Activated CD8-positive, alpha-beta memory T cell treated with anti-CD3 and anti-CD28 coated beads for 1 hour (primary cell): Measurements from ENCODE around the gene FGR.
A peak's percentile ranks its signal among the peaks of the same experiment; 100 is the strongest.

Source experiments
- DNase-seq, 2 donors: peaks; one replicate each; pipeline ENCODE4 v3.0.0-alpha.2; 2020; ENCODE audit warnings: low read depth in 1 of 2; ENCODE audit errors: extremely low read depth in 1 of 2

FGR gene

DNA sequence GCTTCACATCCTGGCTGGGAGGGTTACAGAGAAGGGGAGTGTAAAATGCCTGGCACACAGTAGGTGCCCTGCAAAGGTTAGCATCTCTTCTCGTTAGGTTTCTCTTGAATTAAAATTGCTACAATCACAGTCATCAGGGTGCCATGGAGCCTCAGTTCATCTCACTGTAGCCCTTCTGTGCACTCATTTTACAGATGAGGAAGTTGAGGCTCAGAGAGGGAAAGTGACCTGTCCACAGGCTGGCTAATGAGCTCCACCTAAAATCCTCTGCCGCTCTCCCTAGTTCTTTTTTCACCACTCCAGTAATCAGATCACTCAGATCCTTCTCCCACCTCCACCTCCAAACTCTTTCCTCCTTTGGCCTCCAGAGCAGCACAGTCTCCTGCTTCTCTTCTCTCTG lies 17.6 kb downstream of the FGR start:
- no peak for DNase-seq

DNA sequence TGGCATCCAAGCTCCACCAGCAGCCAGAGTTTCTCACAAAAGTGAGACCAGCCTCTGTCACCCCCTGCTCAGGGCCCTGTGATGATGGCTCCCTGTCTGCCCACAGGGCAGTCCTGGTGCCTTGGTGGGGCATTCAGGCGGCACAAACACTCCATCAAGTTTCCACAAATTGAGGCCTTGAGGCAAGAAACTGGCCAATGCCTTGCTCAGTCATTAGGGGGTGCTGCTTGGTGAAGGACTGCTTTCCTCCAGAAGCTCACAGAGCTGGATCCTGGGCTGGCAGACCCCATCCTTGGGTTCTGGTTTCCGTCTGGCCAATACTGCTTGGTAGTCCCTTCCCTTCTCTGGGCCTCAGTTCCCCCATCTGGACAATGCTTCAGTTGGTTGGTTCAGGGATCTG lies 18.5 kb downstream of the FGR start:
- no peak for DNase-seq

DNA sequence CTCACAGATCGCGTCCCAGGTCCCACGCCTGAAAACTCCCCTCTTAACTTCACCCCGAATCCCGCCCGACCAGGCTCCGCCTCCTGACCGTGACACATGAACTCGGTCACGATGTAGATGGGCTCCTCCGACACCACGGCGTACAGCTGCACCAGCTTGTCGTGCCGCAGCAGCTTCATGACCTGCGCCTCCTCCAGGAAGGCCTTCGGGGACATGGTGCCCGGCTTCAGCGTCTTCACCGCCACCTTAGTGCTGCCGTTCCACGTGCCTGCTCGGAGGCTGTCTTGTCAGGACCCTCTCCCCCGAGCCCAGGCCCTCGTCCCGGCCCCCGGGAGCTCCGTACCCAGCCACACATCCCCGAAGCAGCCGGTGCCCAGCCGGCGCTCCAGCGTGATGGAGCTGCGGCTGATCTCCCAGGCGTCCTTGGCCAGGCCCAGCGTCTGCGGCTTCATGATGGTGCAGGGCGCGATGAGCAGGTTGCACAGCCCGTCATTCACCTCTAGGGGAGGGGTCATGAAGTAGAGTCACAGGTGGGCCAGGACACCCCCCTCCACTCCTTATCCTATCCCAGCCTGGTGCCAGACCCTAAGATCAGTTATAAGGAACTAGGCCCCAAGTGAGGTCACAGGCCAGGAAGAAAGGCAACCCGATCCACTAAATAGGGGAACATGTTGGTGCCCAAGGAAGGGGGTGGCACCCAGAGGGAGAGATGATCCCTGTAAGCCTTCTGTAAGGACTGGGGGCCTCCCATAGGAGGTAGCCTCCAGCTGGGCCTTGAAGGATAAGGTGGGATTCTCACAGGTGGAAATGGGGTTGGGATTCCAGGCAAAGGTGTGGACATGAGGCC lies 19.4 kb downstream of the FGR start:
- no peak for DNase-seq

DNA sequence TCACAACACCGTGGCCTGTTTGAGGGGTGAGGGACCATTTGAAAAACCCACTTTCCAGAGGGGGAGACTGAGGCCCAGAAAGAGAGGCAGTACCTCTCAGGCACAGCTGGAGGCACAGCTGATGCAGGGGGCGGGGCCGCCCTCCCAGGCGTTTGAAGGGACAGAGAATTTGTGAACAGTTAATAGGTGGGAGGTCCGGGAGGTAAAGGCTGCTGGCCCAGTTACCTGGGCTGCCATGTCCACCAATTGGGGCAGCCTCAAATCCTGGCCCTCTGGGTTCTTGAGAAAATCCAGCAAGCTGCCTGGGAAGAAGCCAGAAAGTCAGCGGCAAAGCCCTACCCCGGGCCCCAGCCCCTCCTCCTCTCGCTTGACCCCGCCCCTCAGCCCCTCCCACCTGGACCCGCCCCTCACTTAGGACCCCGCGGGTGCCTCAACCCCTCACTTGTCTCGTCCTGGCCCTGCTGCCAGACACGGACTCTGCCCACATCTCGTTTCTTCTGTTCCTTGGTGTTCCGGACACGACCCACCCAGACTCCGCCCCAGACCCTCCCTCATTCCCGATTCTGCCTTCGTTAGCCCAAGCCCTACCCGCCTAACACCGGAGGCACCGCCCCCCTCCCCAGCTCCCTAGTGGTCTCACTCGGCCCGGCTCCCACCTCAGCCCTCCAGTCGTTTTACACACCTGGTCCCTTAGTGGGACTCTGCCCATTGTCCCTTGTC lies 20.2 kb downstream of the FGR start:
- DNase-seq, result no peak

DNA sequence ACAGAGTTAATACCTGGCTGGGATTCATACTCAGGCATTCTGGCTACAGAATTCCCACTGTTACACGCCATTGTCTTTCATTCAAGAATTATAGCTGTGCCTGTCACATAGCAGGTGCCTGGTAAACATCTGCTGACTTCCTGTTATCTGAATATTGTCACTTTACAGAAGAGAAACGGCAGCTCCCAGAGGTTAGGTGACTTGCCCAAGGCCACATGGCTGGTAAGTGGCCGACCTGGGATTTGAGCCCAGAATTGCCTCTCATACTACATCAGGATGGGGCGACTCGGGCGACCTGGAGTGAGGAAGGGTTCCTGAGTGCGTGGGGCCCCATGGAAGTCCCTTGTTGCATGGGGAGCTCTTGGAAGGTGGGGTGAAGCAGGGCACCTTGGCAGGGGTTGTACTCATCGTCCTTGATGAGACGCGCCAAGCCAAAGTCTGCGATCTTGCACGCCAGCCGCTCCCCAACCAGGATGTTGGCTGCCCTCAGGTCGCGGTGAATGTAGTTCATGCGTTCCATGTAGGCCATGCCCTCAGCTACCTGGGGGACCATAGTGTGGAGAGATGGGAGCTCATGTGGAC lies 20.9 kb downstream of the FGR start:
- DNase-seq, result no peak

DNA sequence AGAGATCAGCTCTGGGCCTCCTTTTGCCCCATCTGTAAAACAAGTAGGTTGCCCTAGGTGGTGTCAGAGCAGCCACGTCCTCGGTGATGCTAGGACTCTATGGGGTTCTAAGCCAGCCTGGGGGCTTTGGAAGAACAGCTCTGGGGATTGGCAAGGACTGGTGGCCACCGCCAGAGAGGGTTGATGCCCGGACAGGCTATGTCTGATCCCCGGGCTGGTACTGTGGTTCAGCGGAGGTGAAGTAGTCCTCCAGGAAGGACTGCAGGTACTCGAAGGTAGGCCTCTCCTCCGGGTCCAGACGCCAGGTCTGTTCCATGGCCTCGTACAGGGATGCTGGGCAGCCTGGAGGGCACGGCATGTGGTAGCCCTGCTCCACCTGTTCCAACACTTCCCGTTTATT lies 22.3 kb downstream of the FGR start:
- DNase-seq, result no peak

DNA sequence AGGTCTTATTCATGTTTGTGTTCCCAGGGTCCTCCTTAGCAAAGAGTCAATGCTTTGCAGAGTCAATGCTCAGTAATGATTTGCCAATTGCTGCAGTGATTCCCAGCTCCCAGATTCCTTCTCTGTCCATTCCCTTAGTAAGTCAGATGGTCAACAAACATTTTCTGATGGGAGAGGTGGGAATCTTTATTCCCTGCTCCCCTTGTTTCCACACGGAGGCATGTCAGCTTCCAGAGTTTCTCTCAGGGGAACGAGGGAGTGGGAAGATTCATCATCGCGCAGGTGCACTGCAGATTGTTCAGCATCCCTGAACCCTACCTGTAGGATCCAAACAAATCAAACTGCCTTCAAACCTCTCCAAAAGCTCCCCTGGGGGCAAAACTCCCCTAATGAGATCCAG lies 23.5 kb downstream of the FGR start:
- no peak for DNase-seq

DNA sequence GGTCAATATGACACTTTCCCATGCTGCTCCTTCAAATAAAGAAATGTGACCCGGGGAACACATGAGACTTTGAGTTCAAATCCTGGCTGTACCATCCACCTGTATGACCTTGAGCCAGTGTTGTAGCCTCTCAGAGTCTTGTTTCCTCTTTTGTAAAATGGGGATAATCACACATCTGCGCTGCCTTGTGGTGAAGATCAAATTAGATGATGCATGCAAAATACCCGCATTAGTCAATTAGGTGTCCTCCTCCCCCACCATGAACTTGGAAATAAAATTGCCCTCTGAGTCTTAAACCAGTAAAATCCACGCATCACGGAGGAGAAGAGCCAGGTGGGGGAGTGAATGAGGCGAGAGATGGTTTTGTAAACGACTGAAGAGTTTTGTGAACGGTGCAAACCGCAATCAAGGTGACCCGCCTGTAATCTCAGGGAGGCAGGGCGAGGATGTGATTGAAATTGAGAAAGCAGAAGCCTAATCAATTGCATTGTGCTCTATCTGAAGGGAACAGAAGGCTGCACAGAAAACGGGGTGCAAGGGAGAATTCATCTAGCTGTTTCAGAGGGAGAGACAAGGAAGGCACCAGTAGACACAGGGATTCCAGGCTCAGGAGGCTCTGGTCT lies 25.3 kb downstream of the FGR start:
- DNase-seq, result no peak

DNA sequence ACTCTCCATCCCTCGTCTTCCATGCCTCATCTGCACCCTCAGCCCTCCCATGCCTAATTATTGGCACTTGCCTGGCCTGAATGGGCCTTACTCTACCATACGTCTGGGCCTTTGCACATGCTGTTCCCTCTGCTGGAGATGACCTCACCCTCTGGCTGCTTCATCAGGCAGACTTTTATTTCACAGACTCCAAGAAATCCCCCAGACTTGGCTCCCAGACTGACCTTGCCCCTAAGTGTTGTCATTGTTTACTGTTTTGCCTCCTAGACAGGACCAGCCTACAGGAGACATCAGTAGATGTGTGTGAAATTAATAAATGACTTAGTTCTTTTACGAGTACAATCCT lies 25.8 kb downstream of the FGR start:
- DNase-seq, result no peak

DNA sequence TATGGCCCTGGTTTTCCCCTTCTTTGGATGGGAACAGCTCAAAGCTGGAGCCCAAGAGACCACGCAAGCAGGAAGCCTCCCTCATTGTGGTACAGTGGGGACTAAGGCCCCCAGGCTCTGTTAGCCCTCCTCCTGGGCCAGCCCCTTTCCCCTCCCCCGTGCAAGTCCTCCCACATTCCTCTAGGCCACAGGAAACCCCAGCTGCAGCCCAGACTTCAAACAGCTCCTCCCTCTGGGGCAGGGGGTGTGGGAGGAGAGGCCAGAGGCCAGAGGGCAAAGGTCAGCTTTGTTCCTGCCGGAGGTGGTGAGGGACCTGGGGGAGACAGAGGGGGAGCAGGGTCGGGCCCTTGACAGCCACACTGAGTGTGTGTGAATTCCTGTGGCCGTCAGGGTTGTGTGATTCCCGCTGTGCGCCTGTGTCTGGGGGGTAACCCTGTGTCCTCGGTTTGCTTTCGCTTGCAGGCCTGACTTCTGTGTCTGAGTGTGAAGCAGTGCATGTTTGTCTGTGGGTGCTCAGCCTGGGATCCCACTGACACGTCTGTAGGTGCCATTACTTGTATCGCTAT lies 27.7 kb downstream of the FGR start:
- no peak for DNase-seq

DNA sequence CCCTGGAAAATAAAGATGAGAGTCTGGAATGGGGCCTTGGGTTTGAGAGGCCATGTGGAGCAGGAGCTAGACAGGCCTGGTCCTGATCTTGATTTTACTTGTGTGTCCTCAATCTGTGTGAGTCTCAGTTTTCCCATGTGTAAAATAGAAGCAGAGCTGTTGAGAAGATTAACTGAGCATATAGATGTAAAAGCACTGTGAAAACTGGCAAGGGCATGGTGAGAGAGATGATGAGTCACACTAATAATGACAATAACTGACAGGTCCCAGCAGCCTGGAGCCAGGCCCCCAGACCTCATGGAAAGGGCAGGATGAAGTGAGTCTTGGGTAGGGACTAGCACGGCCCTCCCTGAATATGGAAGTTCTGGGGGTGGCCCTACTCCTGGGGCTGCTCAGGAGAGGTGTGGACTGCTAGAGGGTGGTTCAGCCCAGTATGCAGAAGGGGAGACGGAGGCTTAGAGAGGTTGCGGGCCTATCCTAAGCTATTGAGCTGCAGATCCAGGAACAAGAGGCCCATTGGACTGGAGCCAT lies 28.2 kb downstream of the FGR start:
- no peak for DNase-seq

DNA sequence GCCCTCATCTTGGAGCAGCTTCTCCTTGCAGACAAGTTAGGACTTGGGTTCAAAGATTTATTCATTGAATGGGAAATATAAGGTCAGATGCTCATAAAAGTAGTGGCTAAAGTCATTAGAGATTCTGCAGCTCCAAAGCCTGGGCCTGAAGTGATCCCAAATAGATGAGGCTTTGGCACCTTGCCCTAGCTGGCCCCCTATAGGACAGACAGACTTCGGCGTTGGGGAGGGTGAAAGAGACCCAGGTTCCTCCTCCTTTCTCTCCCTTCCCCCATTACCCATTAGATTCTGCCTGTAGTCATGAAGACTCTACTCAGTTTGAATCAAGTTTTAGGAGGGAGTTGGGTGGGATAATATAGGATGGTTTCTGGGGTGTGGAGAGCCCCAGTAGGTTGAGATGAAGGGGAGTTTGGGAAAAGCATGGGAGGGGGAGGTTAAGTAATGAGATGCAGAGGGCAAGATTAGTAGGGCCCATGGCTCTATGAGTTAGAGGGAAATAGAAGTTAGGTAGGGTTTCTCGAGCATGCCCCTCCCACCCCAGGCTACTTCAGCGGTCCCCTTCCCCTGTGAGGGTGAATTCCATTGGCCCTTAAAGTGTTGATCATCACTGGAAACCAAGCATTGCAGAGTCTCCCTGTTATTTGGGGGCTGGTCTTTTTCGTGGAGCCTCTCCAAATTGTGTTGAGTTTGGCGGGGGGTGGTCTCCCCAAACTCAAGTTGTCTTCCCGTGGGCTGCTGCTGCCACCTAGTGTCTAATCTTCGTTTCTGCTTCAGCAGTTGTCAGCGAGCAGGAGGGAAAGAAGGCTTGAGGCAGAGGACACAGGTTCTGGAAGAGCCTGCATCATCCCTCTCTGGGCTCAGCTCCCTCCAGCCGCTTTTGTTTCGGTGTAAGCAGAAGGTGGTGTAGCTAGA lies 28.9 kb downstream of the FGR start:
- peak in 1 of 2 donors; percentile 29 for DNase-seq

DNA sequence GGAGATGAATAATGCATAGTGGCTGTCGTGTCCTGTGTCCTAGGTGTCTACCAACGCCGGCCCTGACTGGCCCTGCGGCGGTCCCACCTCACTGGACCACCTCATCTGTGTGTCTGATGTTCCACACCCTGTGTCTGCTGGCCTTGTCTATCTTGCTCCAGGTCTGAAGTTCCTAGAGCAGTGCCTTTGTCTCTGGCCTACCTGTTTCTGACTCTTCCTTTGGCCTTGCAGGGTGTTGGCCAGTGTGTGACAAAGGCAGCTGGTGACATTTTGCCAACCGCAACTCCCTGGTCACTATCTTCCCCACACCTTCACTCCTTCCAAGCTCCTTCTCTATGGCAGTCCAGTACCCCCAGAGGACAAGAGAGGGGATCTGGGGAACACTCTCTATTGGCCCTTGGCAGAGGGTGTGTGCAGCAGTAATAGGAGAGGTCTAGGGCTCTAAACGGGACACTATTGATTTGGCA lies 29.7 kb downstream of the FGR start:
- DNase-seq, result no peak

DNA sequence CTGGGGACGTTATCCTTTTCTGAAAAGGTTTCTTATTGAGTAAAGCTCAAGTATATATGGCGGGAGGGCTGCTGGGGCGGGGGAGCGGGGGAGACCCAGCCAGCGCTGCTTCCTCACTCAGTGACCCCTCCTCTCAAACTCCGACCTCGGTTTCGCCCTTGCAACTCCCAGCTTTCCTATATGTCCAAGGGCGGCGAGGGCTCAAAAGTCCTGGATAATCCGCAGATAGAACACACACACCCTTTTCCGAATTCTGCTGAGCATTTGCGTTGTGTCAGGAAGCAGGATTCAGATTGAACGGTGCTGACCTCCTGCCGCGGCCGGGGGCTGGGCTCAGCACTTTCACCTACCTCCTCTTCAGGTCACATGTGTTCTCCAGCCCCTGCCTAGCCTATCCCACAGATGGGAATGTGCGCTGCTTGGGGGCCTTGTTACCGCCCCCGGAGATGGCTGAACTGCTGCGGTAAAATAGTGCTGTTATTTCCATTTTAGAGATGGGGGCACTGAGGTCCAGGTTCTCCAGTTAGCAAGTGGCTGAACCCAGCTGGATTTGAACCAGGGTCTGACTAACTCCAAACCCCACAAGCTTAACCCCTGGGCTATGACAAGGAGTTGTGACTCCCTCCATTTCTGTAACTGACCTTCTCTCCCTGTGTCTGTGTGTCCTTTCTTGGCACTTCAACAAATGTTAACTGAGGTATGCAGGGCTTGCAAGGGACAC lies 30.2 kb downstream of the FGR start:
- DNase-seq, result no peak

DNA sequence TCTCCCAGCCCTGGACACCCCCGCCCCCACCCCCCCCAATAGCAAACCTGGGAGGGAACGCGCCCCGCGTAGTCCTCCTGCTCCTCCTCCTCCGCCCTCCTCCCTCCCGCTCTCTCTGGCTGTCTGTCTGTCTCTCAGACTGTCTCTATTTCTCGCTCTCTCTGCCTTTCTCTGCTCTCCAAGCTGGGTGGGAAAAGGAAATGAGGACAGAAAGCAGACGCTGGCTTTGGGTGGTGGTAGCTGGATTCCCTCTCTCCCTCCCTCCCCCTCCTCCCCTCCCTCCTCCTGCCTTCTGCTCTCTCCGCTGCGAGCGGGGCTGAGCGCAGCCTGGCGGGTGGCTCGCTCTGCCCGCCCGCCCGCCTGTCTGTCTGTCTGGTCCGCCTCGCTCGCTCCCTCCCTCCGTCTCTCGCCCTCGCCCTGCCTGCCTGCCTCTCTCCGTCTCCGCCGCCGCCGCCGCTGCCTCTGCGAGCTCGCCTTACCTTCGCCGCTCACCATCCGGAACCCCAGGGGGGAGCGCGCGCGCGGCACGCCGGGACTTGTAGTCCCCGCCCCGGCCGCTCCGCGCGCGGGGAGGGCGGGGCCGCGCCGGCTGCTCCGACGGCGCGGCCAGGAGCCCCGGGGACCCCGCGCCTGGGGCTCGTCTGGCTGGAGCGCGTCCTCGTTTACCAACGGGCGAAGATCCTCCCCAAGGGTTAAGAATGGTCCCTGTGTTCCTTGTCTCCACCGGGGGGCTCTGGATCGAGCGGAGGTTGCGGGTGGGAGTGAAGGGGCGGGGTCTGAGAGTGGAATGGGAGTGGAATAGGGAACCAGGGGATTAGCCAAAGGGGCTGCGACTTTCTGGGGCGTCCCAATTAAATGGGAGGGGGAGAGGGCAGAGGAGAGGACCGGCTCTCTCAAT lies 31.1 kb downstream of the FGR start, which contains the start of gene AHDC1:
AHDC1 (minus strand) TSS at position 464 of the 898 bp plus-strand sequence. CDS start 52,029 bp downstream, outside the sequence.
- DNase-seq, result peak; percentile 71 to 90

DNA sequence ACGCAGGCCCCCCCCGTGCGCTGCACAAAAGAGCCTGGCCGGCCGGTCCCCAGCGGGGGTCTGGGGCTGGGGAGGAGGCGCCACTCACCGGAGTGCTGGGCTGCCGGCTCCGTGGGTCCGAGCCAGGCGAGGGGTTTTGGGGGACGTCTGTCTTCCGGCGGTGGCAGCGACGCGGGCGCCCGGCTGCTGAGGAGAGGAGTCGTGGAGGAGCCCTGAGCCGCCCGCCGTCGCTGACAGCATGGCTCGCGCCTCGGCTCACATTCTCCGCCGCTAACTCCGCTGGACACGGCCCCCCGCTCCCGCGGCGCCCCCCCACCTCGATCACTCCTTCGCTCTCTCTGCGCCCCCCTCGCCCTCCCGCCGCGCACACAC lies 31.7 kb downstream of the FGR start:
- DNase-seq, result no peak

DNA sequence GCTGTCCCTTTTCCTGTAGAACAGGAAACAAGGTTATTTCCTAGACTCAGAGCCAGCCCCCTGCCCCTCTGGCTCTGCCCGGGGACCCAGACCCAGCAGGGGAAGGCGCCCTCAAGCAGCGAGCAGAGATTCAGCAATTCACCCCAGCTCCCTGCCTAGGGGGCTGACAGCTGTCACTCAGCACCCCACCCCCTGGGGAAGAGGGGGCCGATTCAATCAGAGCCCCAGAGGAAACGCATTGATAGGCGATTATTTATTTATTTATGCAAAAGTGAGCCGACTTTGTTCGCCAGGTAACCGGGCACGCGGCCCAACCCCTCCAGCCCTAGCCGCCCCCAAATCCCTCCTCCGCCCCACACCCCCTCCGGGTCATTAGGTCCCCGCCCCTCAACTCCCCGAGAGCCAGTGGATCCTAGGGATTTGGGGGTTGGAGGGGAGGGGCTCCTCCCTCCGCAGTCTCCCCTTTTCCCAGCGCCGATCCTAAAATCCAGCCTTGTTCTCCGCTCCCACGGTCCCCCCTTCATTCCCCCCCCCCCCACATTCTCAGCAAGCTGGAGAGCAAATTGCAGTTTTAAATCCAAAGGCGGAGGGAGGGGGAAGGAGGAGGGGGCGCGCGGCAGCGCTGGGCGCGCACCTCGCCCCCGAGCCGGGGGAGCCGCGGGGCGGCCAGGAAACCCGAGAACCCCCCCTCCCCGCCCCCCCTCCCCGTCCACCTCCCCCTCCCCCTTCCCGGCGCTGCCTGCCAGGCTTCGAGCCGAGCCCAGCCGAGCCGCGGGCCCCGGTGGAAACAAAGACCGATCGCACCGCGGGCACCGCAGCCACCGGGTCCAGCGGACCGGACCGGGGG lies 32.3 kb downstream of the FGR start:
- DNase-seq, result peak in 1 of 2 donors; percentile 19
